ENCODE measurements around the gene ABCA3.
A peak's percentile ranks its signal among the peaks of the same experiment; 100 is the strongest.

Gene ABCA3

GRCh38 chr16:2297506-2297860 is 43.0 kb downstream of the ABCA3 start:
- no peak for TF ChIP-seq CTCF (IDR thresholded peaks at IDR 0.05; ENCODE audit: low read depth, low read length, missing control alignments)
- no peak for DNase-seq (ENCODE audit: extremely low read depth, low read depth)
- no peak overlapping the region for H3K4me3 ChIP-seq (replicated peaks; ENCODE audit: low read depth, low read length)

- TF ChIP-seq CTCF (IDR thresholded peaks at IDR 0.05; ENCODE audit: low read depth, low read length, missing control alignments): peak; percentile 35
- DNase-seq (ENCODE audit: extremely low read depth, low read depth): no peak
- H3K4me3 ChIP-seq (replicated peaks; ENCODE audit: low read depth, low read length): no peak overlapping the region
Measured at GRCh38 chr16:2296661-2297505, 43.6 kb downstream of the ABCA3 start.

- no peak for TF ChIP-seq CTCF (IDR thresholded peaks at IDR 0.05; ENCODE audit: low read depth, low read length, missing control alignments)
- no peak for DNase-seq (ENCODE audit: extremely low read depth, low read depth)
- no peak overlapping the region for H3K4me3 ChIP-seq (replicated peaks; ENCODE audit: low read depth, low read length)
Measured at GRCh38 chr16:2295056-2295798, 45.3 kb downstream of the ABCA3 start.

GRCh38 chr16:2292221-2292620 is 48.3 kb downstream of the ABCA3 start:
- H3K4me3 ChIP-seq (replicated peaks; ENCODE audit: low read depth, low read length): no peak overlapping the region
- TF ChIP-seq CTCF (IDR thresholded peaks at IDR 0.05; ENCODE audit: low read depth, low read length, missing control alignments): no peak
- DNase-seq (ENCODE audit: extremely low read depth, low read depth): no peak

GRCh38 chr16:2289282-2289681 is 51.2 kb downstream of the ABCA3 start:
- no peak overlapping the region for H3K4me3 ChIP-seq (replicated peaks; ENCODE audit: low read depth, low read length)
- no peak for DNase-seq (ENCODE audit: extremely low read depth, low read depth)
- TF ChIP-seq CTCF (IDR thresholded peaks at IDR 0.05; ENCODE audit: low read depth, low read length, missing control alignments): no peak

- no peak for TF ChIP-seq CTCF (IDR thresholded peaks at IDR 0.05; ENCODE audit: low read depth, low read length, missing control alignments)
- no peak overlapping the region for H3K4me3 ChIP-seq (replicated peaks; ENCODE audit: low read depth, low read length)
- DNase-seq (ENCODE audit: extremely low read depth, low read depth): no peak
Measured at GRCh38 chr16:2288726-2289125, 51.8 kb downstream of the ABCA3 start.

All from HFF-Myc (cell line).